SKM-1 (cell line): ENCODE results near the gene RNASEH2B.
A peak's percentile ranks its signal among the peaks of the same experiment; 100 is the strongest.

ENCODE experiments used
- DNase-seq: peaks from one replicate; lab custom pipeline; 2025; ENCODE audit not compliant: unreplicated experiment; lab: John Stamatoyannopoulos, UW

Gene RNASEH2B

GRCh38 chr13:50905256-50905655, 4.3 kb upstream of the RNASEH2B start:
- DNase-seq: no peak

- no peak for DNase-seq
Measured at GRCh38 chr13:50907781-50908180, 1.8 kb upstream of the RNASEH2B start.

- DNase-seq: no peak
Measured at GRCh38 chr13:50908371-50908770, 1.2 kb upstream of the RNASEH2B start.

- DNase-seq: no peak
Measured at GRCh38 chr13:50910485-50910805, 854 bp downstream of the RNASEH2B start.

- no peak for DNase-seq
Measured at GRCh38 chr13:50911081-50911631, 1.6 kb downstream of the RNASEH2B start.

- DNase-seq: peak; percentile 85
Measured at GRCh38 chr13:50911937-50912795, 2.6 kb downstream of the RNASEH2B start.

GRCh38 chr13:50912851-50913250, 3.3 kb downstream of the RNASEH2B start:
- no peak for DNase-seq

GRCh38 chr13:50914176-50914700, 4.6 kb downstream of the RNASEH2B start:
- DNase-seq: no peak

GRCh38 chr13:50914848-50915247, 5.3 kb downstream of the RNASEH2B start:
- DNase-seq: no peak

GRCh38 chr13:50915565-50915964, 6.0 kb downstream of the RNASEH2B start:
- no peak for DNase-seq

GRCh38 chr13:50916701-50917184, 7.2 kb downstream of the RNASEH2B start:
- peak; percentile 91 for DNase-seq

- DNase-seq: no peak
Measured at GRCh38 chr13:50917572-50917971, 8.0 kb downstream of the RNASEH2B start.

GRCh38 chr13:50918567-50918966, 9.0 kb downstream of the RNASEH2B start:
- no peak for DNase-seq

- no peak for DNase-seq
Measured at GRCh38 chr13:50919277-50919676, 9.7 kb downstream of the RNASEH2B start.

- no peak for DNase-seq
Measured at GRCh38 chr13:50921706-50922105, 12.1 kb downstream of the RNASEH2B start.

GRCh38 chr13:50923272-50923671, 13.7 kb downstream of the RNASEH2B start:
- no peak for DNase-seq

GRCh38 chr13:50924025-50924424, 14.4 kb downstream of the RNASEH2B start:
- no peak for DNase-seq

- DNase-seq: no peak
Measured at GRCh38 chr13:50927701-50928100, 18.1 kb downstream of the RNASEH2B start.

- no peak for DNase-seq
Measured at GRCh38 chr13:50928102-50928501, 18.5 kb downstream of the RNASEH2B start.

GRCh38 chr13:50928659-50929462, 19.3 kb downstream of the RNASEH2B start:
- DNase-seq: no peak

- no peak for DNase-seq
Measured at GRCh38 chr13:50932091-50932490, 22.5 kb downstream of the RNASEH2B start.
